K562 (cell line): ENCODE data around the gene SEMA3C. TPM values are rescaled to one million over a fixed set of nuclear protein-coding genes. Genes with fewer than 3 reads are reported as not detected.

Source experiments
- ATAC-seq: fragments of 200-7000 bp; cut with Tn5 transposase; 3 replicates; pipeline ENCODE4 v1.9.1; 2020; ENCODE audit warnings: moderate library complexity
- BruUV-seq: library from RNA; stranded (reverse); fragments of 400-500 nt; replicated peaks from 2 replicates; lab custom pipeline; 2021; lab: Mats Ljungman, UMichigan
- CTCF ChIA-PET: fragments of 300-600 bp; formaldehyde crosslinking; extraction: SDS; loops from one replicate; lab custom pipeline; 2021; ENCODE audit warnings: low intra/inter-chr PET ratio; lab: Yijun Ruan, JAX
- POLR2A ChIA-PET: fragments of 300-600, 350-650 bp; sonication (Branson Sonifier 250); formaldehyde crosslinking; extraction: SDS; loops from one replicate; lab custom pipeline; 2021; ENCODE audit warnings: antibody characterized with exemption, inconsistent platforms; lab: Yijun Ruan, JAX
- DNase-seq, 4 experiments: peaks; one replicate each; pipeline versions ENCODE4 v3.0.0 to v3.0.0-alpha.2; 2011 to 2018; ENCODE audit warnings: low spot score in 3 of 4, mixed read lengths in 3 of 4; ENCODE audit errors: extremely low read depth in 1 of 4
- FAIRE-seq: peaks from 2 replicates; lab custom pipeline; 2011; peaks lifted over from hg19 to GRCh38; lab: Jason Lieb, UNC
- H2AFZ ChIP-seq: 2 replicates; pipeline ENCODE4 v1.6.0; 2011; ENCODE audit warnings: low read depth, low read length, control low read depth, inconsistent platforms
- H3K27ac ChIP-seq: fragments of 200-600 bp; 3 replicates; pipeline ENCODE4 v1.8.0; 2011; ENCODE audit warnings: low read depth, mild to moderate bottlenecking, control low read depth, inconsistent platforms, low read length, moderate library complexity, mixed read lengths; ENCODE audit errors: extremely low read depth
- H3K27me3 ChIP-seq, 2 experiments: fragments of 300-600 bp in 1 of 2; 2 replicates in 1 of 2; 3 replicates in 1 of 2; pipeline versions ENCODE4 v1.6.0 to v1.8.0; 2011; ENCODE audit warnings: inconsistent platforms in 2 of 2, low read length in 2 of 2, mild to moderate bottlenecking in 1 of 2, mixed read lengths in 1 of 2, moderate library complexity in 1 of 2; ENCODE audit not compliant: control insufficient read depth in 2 of 2, insufficient read depth in 2 of 2
- H3K36me3 ChIP-seq: fragments of 300-600 bp; 3 replicates; pipeline ENCODE4 v1.8.0; 2011; ENCODE audit warnings: mild to moderate bottlenecking, low read length, inconsistent platforms; ENCODE audit not compliant: control insufficient read depth, insufficient read depth
- H3K4me1 ChIP-seq, 2 experiments: fragments of 200-600 bp in 1 of 2; replicated peaks in 1 of 2; 2 replicates in 1 of 2; 3 replicates in 1 of 2; pipeline versions ENCODE4 v1.5.1 to v1.8.0; 2011; ENCODE audit warnings: inconsistent platforms in 2 of 2, low read length in 2 of 2, mild to moderate bottlenecking in 1 of 2, mixed read lengths in 1 of 2, moderate library complexity in 1 of 2; ENCODE audit not compliant: control insufficient read depth in 2 of 2, insufficient read depth in 2 of 2
- H3K4me2 ChIP-seq: 2 replicates; pipeline ENCODE4 v1.6.1; 2011; ENCODE audit warnings: low read length, control low read depth, inconsistent platforms, mixed read lengths; ENCODE audit not compliant: insufficient read depth
- H3K4me3 ChIP-seq: fragments of 200-600 bp; sonication (generic), shearing (Covaris generic); 2 replicates; pipeline ENCODE4 v1.5.1; 2016; ENCODE audit warnings: control low read depth, inconsistent platforms
- H3K79me2 ChIP-seq: fragments of 200-600 bp; 3 replicates; pipeline ENCODE4 v1.8.0; 2011; ENCODE audit warnings: low read length, inconsistent platforms; ENCODE audit not compliant: control insufficient read depth, insufficient read depth
- H3K9ac ChIP-seq, 2 experiments: 2 replicates each; pipeline versions ENCODE4 v1.6.0 to v1.6.1; 2011; ENCODE audit warnings: low read depth in 2 of 2, low read length in 2 of 2, control low read depth in 1 of 2, inconsistent platforms in 1 of 2, mild to moderate bottlenecking in 1 of 2, mixed read lengths in 1 of 2; ENCODE audit not compliant: insufficient read depth in 1 of 2
- H3K9me1 ChIP-seq: one replicate; pipeline ENCODE4 v1.6.0; 2011; ENCODE audit warnings: inconsistent platforms, mild to moderate bottlenecking, low read length, moderate library complexity; ENCODE audit not compliant: control insufficient read depth, insufficient read depth
- H3K9me3 ChIP-seq: replicated peaks from 2 replicates; pipeline ENCODE4 v1.5.1; 2011; ENCODE audit warnings: low read depth, low read length, inconsistent platforms; ENCODE audit not compliant: control insufficient read depth, insufficient read depth
- H4K20me1 ChIP-seq: replicated peaks from 2 replicates; pipeline ENCODE4 v1.6.1; 2011; ENCODE audit warnings: low read length, inconsistent platforms, mixed read lengths; ENCODE audit not compliant: control insufficient read depth, insufficient read depth
- BRCA1 ChIP-seq, 2 experiments: fragments of 450-650 bp in 1 of 2; sonication (generic) in 1 of 2; formaldehyde crosslinking in 1 of 2; IDR thresholded peaks; 2 replicates each; pipeline versions ENCODE4 v1.5.0 to v1.6.1; 2017 to 2020; ENCODE audit warnings: mild to moderate bottlenecking in 1 of 2, missing genetic modification reagents in 1 of 2
- CBFA2T3 ChIP-seq: fragments of 450-650 bp; IDR thresholded peaks from 2 replicates; pipeline ENCODE4 v1.6.1; 2017
- NFIX ChIP-seq: fragments of 250-450 bp; sonication (Bioruptor Pico); IDR thresholded peaks from 2 replicates; pipeline ENCODE4 v1.4.0; 2020; ENCODE audit warnings: low read depth, mild to moderate bottlenecking, moderate library complexity
- POLR2G ChIP-seq: fragments of 200-400 bp; formaldehyde crosslinking; IDR thresholded peaks from 2 replicates; pipeline ENCODE4 v1.6.1; 2017; ENCODE audit warnings: low read depth, mild to moderate bottlenecking, antibody characterized with exemption, low read length, moderate library complexity
- SREBF2 ChIP-seq: sonication (generic); formaldehyde crosslinking; IDR thresholded peaks from 2 replicates; pipeline ENCODE4 v1.4.0; 2020; ENCODE audit warnings: mild to moderate bottlenecking, missing genetic modification reagents
- TGIF2 ChIP-seq: sonication (generic); formaldehyde crosslinking; IDR thresholded peaks from 2 replicates; pipeline ENCODE4 v1.8.1; 2022; ENCODE audit warnings: mild to moderate bottlenecking, missing genetic modification reagents, moderate library complexity
- ZNF445 ChIP-seq: fragments of 250-450 bp; sonication (Bioruptor Pico); IDR thresholded peaks from 2 replicates; pipeline ENCODE4 v1.4.0; 2020; ENCODE audit warnings: low read depth, mild to moderate bottlenecking, moderate library complexity
- ZNF507 ChIP-seq: conservative IDR thresholded peaks from 2 replicates; pipeline ENCODE4 v1.6.1; 2017; ENCODE audit warnings: missing genetic modification characterization, missing compliant biosample characterization
- ZNF76 ChIP-seq: fragments of 250-450 bp; sonication (Bioruptor Pico); IDR thresholded peaks from 2 replicates; pipeline ENCODE4 v1.4.0; 2020; ENCODE audit warnings: mild to moderate bottlenecking, moderate library complexity, borderline replicate concordance
- WGBS: fragments of 100-300 bp; shearing (Covaris generic); methylation state at CpG from one replicate; pipeline ENCODE4 v1.1.6; 2016; ENCODE audit warnings: low coverage, mixed read lengths; ENCODE audit not compliant: insufficient coverage; ENCODE audit errors: missing lambda C conversion rate; 5-methylcytosine and 5-hydroxymethylcytosine counted together
- in situ Hi-C: fragments of 300-500 bp; cut with MboI; formaldehyde crosslinking; loops from 4 replicates; pipeline ENCODE4 v1.15.0; 2018; ENCODE audit warnings: inconsistent platforms, mixed read lengths
- intact Hi-C: fragments of 100-400 bp; cut with micrococcal nuclease; formaldehyde crosslinking; loops from 2 replicates; pipeline ENCODE4 v1.14.2; 2022
- polyA plus RNA-seq, 8 experiments: library from polyadenylated mRNA; depleted of rRNA in 4 of 8; stranded (reverse) in 5 of 8; unstranded in 3 of 8; fragments of >200 nt; fragmentation: Nextera tagmentation in 2 of 8; fragmentation: Illumina TruSeq in 1 of 8; extraction: Ambion mirVana in 2 of 8; extraction: Trizol in 1 of 8; gene quantifications; 2 replicates each; pipeline versions ENCODE4 v1.2.1 to v1.2.3, GENCODE V29; 2011 to 2014; ENCODE audit warnings: inconsistent platforms in 1 of 8, missing spikeins in 1 of 8
- total RNA-seq, 7 experiments: library from RNA; depleted of rRNA in 6 of 7; stranded (reverse); fragments of >200 nt in 6 of 7; fragmentation: Illumina TruSeq in 2 of 7; extraction: Trizol in 2 of 7; gene quantifications; 2 replicates each; pipeline versions ENCODE4 v1.2.1 to v1.2.3, GENCODE V29; 2011 to 2021; ENCODE audit warnings: low replicate concordance in 1 of 7
- TF ChIP-seq, protein P1 (sequence below): fragments of 450-650 bp; formaldehyde crosslinking; IDR thresholded peaks from 2 replicates; pipeline ENCODE4 v1.4.0; 2020; ENCODE audit warnings: mild to moderate bottlenecking, moderate library complexity
- TF ChIP-seq, protein P2 (sequence below), 2 experiments: fragments of 450-650 bp in 1 of 2; sonication (generic) in 1 of 2; formaldehyde crosslinking in 1 of 2; IDR thresholded peaks in 1 of 2; conservative IDR thresholded peaks in 1 of 2; 2 replicates each; pipeline versions ENCODE4 v1.6.1 to v1.8.1; 2016 to 2023; ENCODE audit warnings: mild to moderate bottlenecking in 2 of 2, moderate library complexity in 2 of 2, inconsistent platforms in 1 of 2, missing genetic modification reagents in 1 of 2
- TF ChIP-seq, protein P3 (sequence below), 2 experiments: fragments of 450-650 bp; IDR thresholded peaks; 2 replicates each; pipeline ENCODE4 v1.6.1; 2016
- TF ChIP-seq, protein P4 (sequence below): fragments of 250-450 bp; sonication (Bioruptor Pico); IDR thresholded peaks from 2 replicates; pipeline ENCODE4 v1.4.0; 2020; ENCODE audit warnings: mild to moderate bottlenecking
- TF ChIP-seq, protein P5 (sequence below): fragments of 250-450 bp; sonication (Bioruptor Pico); IDR thresholded peaks from 2 replicates; pipeline ENCODE4 v1.5.0; 2020; ENCODE audit warnings: mild to moderate bottlenecking, borderline replicate concordance

Gene SEMA3C
- total and polyA plus RNA-seq, 9 of the 15 experiments (the other 6 are each of a cell fraction or from before 2014, with no cell fraction given): 0.04 to 0.36 (median 0.12) TPM; not detected in 3

DNA sequence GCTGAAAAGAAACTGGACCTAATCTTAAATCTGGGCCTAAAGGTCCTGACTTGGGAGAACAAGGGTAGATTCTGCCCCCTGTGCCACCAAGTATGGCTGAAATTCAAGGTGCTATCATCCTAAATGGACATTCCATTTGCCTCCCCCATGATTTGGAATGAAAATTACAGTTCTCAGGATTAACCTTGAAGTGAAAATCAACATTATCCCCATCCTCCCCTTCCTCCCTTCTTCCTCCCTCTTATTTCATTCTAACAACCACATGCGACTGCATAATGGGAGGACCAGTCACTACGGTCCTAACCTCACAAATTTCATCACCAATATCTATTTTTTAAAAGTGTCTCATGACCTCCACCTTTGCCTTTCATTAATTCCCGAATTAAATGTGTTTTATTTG is 62.1 kb downstream of the SEMA3C start:
- H3K9me3 ChIP-seq: no peaks in the 10 kb centered on the region
- no peaks in the 10 kb centered on the region for H3K9me1 ChIP-seq
- no peaks in the 10 kb centered on the region for H3K36me3 ChIP-seq
- H2AFZ ChIP-seq: no peak overlapping the region
- no peak overlapping the region for H3K9ac ChIP-seq
- no peaks in the 10 kb centered on the region for H3K27me3 ChIP-seq
- no peak for ATAC-seq
- intact Hi-C loops: no loop called here
- no TSS peak for BruUV-seq
- no peak overlapping the region for H3K27ac ChIP-seq
- FAIRE-seq: no peak
- no peak overlapping the region for H3K4me3 ChIP-seq
- H4K20me1 ChIP-seq: no peaks in the 10 kb centered on the region
- no peak for DNase-seq
- in situ Hi-C loops: no loop called here
- no peaks in the 10 kb centered on the region for H3K4me1 ChIP-seq
- H3K79me2 ChIP-seq: no peaks in the 10 kb centered on the region
- CTCF ChIA-PET: no interaction called here
- POLR2A ChIA-PET: no interaction called here
- H3K4me2 ChIP-seq: no peak overlapping the region
- 3% methylated on average over 3 of the region's 3 CpGs for WGBS
- TF ChIP-seq, protein P1, sequence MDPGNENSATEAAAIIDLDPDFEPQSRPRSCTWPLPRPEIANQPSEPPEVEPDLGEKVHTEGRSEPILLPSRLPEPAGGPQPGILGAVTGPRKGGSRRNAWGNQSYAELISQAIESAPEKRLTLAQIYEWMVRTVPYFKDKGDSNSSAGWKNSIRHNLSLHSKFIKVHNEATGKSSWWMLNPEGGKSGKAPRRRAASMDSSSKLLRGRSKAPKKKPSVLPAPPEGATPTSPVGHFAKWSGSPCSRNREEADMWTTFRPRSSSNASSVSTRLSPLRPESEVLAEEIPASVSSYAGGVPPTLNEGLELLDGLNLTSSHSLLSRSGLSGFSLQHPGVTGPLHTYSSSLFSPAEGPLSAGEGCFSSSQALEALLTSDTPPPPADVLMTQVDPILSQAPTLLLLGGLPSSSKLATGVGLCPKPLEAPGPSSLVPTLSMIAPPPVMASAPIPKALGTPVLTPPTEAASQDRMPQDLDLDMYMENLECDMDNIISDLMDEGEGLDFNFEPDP: no peak
- TF ChIP-seq CBFA2T3: no peak
- TF ChIP-seq, protein P2, sequence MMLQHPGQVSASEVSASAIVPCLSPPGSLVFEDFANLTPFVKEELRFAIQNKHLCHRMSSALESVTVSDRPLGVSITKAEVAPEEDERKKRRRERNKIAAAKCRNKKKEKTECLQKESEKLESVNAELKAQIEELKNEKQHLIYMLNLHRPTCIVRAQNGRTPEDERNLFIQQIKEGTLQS (IDR thresholded peaks at IDR 0.05): no peak
- TF ChIP-seq, protein P2 (CRISPR knock-in tag; conservative IDR thresholded peaks at IDR 0.05): no peak
- no peak for TF ChIP-seq ZNF445 (CRISPR knock-in tag)
- no peak for TF ChIP-seq ZNF76
- TF ChIP-seq TGIF2: no peak
- TF ChIP-seq SREBF2 (CRISPR knock-in tag): no peak
- no peak for TF ChIP-seq POLR2G
- TF ChIP-seq ZNF507: no peak
- TF ChIP-seq, protein P3, sequence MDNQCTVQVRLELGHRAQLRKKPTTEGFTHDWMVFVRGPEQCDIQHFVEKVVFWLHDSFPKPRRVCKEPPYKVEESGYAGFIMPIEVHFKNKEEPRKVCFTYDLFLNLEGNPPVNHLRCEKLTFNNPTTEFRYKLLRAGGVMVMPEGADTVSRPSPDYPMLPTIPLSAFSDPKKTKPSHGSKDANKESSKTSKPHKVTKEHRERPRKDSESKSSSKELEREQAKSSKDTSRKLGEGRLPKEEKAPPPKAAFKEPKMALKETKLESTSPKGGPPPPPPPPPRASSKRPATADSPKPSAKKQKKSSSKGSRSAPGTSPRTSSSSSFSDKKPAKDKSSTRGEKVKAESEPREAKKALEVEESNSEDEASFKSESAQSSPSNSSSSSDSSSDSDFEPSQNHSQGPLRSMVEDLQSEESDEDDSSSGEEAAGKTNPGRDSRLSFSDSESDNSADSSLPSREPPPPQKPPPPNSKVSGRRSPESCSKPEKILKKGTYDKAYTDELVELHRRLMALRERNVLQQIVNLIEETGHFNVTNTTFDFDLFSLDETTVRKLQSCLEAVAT (IDR thresholded peaks at IDR 0.05): no peak
- TF ChIP-seq, protein P4, sequence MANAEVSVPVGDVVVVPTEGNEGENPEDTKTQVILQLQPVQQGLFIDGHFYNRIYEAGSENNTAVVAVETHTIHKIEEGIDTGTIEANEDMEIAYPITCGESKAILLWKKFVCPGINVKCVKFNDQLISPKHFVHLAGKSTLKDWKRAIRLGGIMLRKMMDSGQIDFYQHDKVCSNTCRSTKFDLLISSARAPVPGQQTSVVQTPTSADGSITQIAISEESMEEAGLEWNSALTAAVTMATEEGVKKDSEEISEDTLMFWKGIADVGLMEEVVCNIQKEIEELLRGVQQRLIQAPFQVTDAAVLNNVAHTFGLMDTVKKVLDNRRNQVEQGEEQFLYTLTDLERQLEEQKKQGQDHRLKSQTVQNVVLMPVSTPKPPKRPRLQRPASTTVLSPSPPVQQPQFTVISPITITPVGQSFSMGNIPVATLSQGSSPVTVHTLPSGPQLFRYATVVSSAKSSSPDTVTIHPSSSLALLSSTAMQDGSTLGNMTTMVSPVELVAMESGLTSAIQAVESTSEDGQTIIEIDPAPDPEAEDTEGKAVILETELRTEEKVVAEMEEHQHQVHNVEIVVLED (CRISPR knock-in tag): no peak
- TF ChIP-seq, protein P5, sequence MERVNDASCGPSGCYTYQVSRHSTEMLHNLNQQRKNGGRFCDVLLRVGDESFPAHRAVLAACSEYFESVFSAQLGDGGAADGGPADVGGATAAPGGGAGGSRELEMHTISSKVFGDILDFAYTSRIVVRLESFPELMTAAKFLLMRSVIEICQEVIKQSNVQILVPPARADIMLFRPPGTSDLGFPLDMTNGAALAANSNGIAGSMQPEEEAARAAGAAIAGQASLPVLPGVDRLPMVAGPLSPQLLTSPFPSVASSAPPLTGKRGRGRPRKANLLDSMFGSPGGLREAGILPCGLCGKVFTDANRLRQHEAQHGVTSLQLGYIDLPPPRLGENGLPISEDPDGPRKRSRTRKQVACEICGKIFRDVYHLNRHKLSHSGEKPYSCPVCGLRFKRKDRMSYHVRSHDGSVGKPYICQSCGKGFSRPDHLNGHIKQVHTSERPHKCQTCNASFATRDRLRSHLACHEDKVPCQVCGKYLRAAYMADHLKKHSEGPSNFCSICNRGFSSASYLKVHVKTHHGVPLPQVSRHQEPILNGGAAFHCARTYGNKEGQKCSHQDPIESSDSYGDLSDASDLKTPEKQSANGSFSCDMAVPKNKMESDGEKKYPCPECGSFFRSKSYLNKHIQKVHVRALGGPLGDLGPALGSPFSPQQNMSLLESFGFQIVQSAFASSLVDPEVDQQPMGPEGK (CRISPR knock-in tag): no peak
- no peak for TF ChIP-seq BRCA1 (IDR thresholded peaks at IDR 0.05)
- TF ChIP-seq BRCA1 (CRISPR knock-in tag; IDR thresholded peaks at IDR 0.05): no peak
- TF ChIP-seq NFIX (CRISPR knock-in tag): no peak
